HEK293T (cell line): ENCODE measurements around the gene DECR2.

ENCODE experiments used
- CTCF ChIA-PET: fragments of 350-600 bp; formaldehyde crosslinking; extraction: SDS; loops from one replicate; lab custom pipeline; 2021; ENCODE audit warnings: antibody characterized with exemption, inconsistent platforms; lab: Yijun Ruan, JAX
- POLR2A ChIA-PET: fragments of 350-600 bp; formaldehyde crosslinking; extraction: SDS; loops from one replicate; lab custom pipeline; 2020; ENCODE audit warnings: antibody characterized with exemption, inconsistent platforms; lab: Yijun Ruan, JAX
- DNase-seq: peaks from one replicate; pipeline ENCODE4 v3.0.0; 2012; ENCODE audit warnings: mixed read lengths; ENCODE audit errors: extremely low spot score
- ARNT ChIP-seq: fragments of 450-650 bp; IDR thresholded peaks from 2 replicates; pipeline ENCODE4 v1.6.1; 2017; ENCODE audit warnings: mild to moderate bottlenecking
- BHLHE40 ChIP-seq: fragments of 450-650 bp; IDR thresholded peaks from 2 replicates; pipeline ENCODE4 v1.6.1; 2016; ENCODE audit warnings: mild to moderate bottlenecking, moderate library complexity, borderline replicate concordance
- CTBP1 ChIP-seq: fragments of 450-650 bp; IDR thresholded peaks from 2 replicates; pipeline ENCODE4 v1.6.1; 2016; ENCODE audit warnings: borderline replicate concordance
- ELF4 ChIP-seq: fragments of 450-650 bp; IDR thresholded peaks from 2 replicates; pipeline ENCODE4 v1.6.1; 2017; ENCODE audit warnings: antibody characterized with exemption
- FOXA1 ChIP-seq: fragments of 450-650 bp; IDR thresholded peaks from 2 replicates; pipeline ENCODE4 v1.6.1; 2016; ENCODE audit warnings: mild to moderate bottlenecking
- FOXK2 ChIP-seq: fragments of 450-650 bp; IDR thresholded peaks from 2 replicates; pipeline ENCODE4 v1.6.1; 2016; ENCODE audit warnings: mild to moderate bottlenecking
- FOXM1 ChIP-seq: fragments of 450-650 bp; IDR thresholded peaks from 2 replicates; pipeline ENCODE4 v1.6.1; 2017; ENCODE audit warnings: mild to moderate bottlenecking, borderline replicate concordance
- HDGF ChIP-seq: fragments of 450-650 bp; IDR thresholded peaks from 2 replicates; pipeline ENCODE4 v1.6.1; 2017; ENCODE audit warnings: antibody characterized with exemption, borderline replicate concordance
- L3MBTL2 ChIP-seq: fragments of 450-650 bp; conservative IDR thresholded peaks from 2 replicates; pipeline ENCODE4 v1.6.1; 2016; ENCODE audit warnings: mild to moderate bottlenecking
- LEF1 ChIP-seq: fragments of 450-650 bp; IDR thresholded peaks from 2 replicates; pipeline ENCODE4 v1.6.1; 2017; ENCODE audit warnings: mild to moderate bottlenecking, borderline replicate concordance
- NFRKB ChIP-seq: fragments of 450-650 bp; IDR thresholded peaks from 2 replicates; pipeline ENCODE4 v1.6.1; 2016; ENCODE audit warnings: mild to moderate bottlenecking, moderate library complexity
- SP1 ChIP-seq: fragments of 450-650 bp; IDR thresholded peaks from 2 replicates; pipeline ENCODE4 v1.6.1; 2017
- SUZ12 ChIP-seq: fragments of 450-650 bp; IDR thresholded peaks from 2 replicates; pipeline ENCODE4 v1.6.1; 2016; ENCODE audit warnings: mild to moderate bottlenecking
- TARDBP ChIP-seq: fragments of 450-650 bp; IDR thresholded peaks from 2 replicates; pipeline ENCODE4 v1.6.1; 2016
- ZNF384 ChIP-seq: fragments of 450-650 bp; IDR thresholded peaks from 2 replicates; pipeline ENCODE4 v1.6.1; 2016
- TF ChIP-seq, protein P1 (sequence below): fragments of 450-650 bp; IDR thresholded peaks from 2 replicates; pipeline ENCODE4 v1.6.1; 2016

DECR2 gene

DNA sequence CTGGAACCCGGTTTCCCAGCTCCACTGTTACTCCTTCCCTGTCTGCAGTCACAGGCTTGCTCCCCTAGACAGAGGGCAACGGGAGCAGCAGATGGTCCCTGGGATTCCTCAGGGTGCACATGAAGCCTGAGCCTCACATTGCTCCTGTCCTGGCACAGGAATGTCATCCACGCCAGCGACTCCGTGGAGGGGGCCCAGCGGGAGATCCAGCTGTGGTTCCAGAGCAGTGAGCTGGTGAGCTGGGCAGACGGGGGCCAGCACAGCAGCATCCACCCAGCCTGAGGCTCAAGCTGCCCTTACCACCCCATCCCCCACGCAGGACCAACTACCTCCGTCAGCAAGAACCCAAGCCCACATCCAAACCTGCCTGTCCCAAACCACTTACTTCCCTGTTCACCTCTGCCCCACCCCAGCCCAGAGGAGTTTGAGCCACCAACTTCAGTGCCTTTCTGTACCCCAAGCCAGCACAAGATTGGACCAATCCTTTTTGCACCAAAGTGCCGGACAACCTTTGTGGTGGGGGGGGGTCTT lies 1.6 kb upstream of the DECR2 start:
- no peak for TF ChIP-seq SP1
- no peak for TF ChIP-seq SUZ12
- TF ChIP-seq L3MBTL2 = no peak
- TF ChIP-seq FOXK2 = no peak
- no peak for TF ChIP-seq ZNF384
- no peak for TF ChIP-seq FOXM1
- TF ChIP-seq ELF4 = no peak
- TF ChIP-seq ARNT = no peak
- no peak for TF ChIP-seq TARDBP
- TF ChIP-seq BHLHE40 = no peak
- no peak for TF ChIP-seq FOXA1
- no peak for TF ChIP-seq NFRKB
- no peak for TF ChIP-seq HDGF
- TF ChIP-seq CTBP1 = no peak
- no peak for TF ChIP-seq LEF1
- TF ChIP-seq, protein P1, sequence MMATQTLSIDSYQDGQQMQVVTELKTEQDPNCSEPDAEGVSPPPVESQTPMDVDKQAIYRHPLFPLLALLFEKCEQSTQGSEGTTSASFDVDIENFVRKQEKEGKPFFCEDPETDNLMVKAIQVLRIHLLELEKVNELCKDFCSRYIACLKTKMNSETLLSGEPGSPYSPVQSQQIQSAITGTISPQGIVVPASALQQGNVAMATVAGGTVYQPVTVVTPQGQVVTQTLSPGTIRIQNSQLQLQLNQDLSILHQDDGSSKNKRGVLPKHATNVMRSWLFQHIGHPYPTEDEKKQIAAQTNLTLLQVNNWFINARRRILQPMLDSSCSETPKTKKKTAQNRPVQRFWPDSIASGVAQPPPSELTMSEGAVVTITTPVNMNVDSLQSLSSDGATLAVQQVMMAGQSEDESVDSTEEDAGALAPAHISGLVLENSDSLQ = no peak
- POLR2A ChIA-PET = interaction anchor here (0.8 to 1.1 kb wide), 2 partner anchors 18 to 29 kb away, joined by 4 read pairs; partner anchors contain the start of genes MRPL28 and PGAP6
- CTCF ChIA-PET = no interaction called here
- no peak for DNase-seq

DNA sequence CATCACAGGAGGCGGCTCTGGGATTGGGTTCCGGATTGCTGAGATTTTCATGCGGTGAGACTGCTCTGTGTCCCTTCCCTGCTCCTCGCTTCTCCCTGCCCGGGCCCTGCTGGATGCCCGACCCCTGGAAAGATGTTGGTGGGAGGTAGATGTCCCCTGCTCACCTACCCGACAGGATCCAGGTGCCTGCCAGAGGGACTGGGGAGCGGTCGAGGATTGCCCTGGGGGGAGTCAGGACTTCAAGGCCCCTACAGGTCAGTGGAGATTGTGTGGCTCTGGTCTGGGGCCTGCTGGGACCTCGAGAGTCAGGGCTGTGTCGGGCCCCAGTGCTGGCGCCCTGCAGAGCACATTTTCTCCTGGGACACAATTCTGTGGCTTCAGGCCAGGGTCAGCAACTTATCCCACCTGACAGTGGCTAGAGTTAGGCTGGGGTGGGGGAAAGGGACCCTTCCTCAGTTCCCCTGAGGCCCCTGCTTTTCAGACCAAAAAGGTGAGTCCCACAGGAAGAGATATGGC lies 3.3 kb downstream of the DECR2 start:
- no peak for DNase-seq
- TF ChIP-seq CTBP1 = no peak
- TF ChIP-seq ARNT = no peak
- TF ChIP-seq FOXK2 = no peak
- TF ChIP-seq, protein P1 = no peak
- no peak for TF ChIP-seq SUZ12
- TF ChIP-seq L3MBTL2 = no peak
- no peak for TF ChIP-seq SP1
- TF ChIP-seq HDGF = no peak
- TF ChIP-seq LEF1 = no peak
- TF ChIP-seq ZNF384 = no peak
- TF ChIP-seq TARDBP = no peak
- CTCF ChIA-PET = interaction anchor here (0.6 kb wide), 1 partner anchor 53 kb away, joined by 3 read pairs; no protein-coding TSS in a partner anchor
- POLR2A ChIA-PET = no interaction called here

DNA sequence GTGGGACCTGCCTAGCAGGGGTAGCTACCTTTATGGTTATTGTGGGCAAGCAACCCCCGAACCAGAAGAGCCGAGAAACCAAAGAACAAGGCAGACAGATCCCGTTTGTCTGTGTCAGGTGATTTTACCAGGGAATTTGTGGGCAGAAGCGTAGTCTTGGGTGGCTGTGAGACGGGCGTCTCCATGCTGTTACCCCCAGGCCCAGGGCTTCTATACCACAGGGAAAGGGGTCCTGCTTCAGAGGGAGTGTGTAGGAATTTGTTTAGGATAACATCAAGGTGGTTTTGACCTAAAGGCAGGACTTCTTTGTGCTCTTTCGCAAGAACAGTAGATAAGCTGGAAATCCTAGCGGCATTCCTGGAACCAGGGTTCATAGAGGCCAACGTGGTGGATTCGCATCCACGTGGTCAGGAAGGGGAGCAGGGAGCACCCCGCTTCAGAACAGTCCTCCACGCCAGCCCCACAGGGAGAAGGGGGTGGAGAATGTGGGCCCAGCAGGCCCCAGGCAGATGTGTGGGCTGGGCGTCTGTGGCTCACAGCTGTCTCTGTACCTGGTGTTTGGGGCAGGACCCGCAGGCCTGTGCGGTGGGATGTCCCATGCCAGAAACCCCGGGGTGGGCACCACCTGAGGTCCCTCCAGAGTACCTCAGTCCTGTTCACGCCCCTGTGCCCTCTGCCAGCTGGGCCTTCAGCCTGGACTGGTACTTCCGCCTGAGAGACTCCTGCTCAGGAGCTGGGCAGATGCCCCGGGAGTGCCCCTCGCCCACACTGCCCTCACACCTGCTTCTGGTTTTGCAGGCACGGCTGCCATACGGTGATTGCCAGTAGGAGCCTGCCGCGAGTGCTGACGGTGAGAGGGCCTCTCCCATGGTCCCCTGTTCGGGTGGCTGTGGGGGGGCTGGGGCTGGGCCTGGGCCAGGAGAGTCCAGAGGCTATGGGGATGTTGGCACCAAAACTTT lies 4.1 kb downstream of the DECR2 start:
- DNase-seq = no peak
- TF ChIP-seq, protein P1 = no peak
- TF ChIP-seq FOXK2 (no peak), BHLHE40 (no peak), CTBP1 (no peak), L3MBTL2 (no peak), SP1 (no peak), TARDBP (no peak), SUZ12 (no peak), ARNT (no peak), FOXM1 (no peak), ELF4 (no peak), NFRKB (no peak), LEF1 (no peak)
- ChIA-PET POLR2A (no interaction called here), CTCF (no interaction called here)

DNA sequence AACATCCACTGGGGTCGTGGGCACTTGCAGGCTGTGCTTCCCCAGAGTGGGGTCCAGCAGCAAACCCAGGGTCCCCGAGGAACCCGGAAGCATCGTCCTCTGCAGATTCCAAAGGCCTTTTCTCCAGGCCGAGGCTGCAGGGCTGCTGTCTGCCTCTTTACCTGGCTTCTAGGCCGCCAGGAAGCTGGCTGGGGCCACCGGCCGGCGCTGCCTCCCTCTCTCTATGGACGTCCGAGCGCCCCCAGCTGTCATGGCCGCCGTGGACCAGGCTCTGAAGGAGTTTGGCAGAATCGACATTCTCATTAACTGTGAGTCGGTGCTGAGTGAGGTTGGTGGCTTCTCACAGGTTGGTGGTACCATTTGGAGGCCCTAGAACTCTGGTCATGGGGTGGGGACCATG lies 5.6 kb downstream of the DECR2 start:
- ChIA-PET CTCF (no interaction called here), POLR2A (no interaction called here)
- no peak for DNase-seq
- TF ChIP-seq ARNT (no peak), ZNF384 (no peak), CTBP1 (no peak), BHLHE40 (no peak), FOXM1 (no peak), NFRKB (no peak), HDGF (no peak), SP1 (no peak), FOXA1 (no peak), ELF4 (no peak), FOXK2 (no peak)
- TF ChIP-seq, protein P1 = no peak
